ENCODE data around the gene MAP3K2.

- TF ChIP-seq CTCF (conservative IDR thresholded peaks at IDR 0.05; ENCODE audit: low read depth in 2 of 2) (no peak), POLR2AphosphoS5 (IDR thresholded peaks at IDR 0.05; ENCODE audit: low read depth) (no peak), EZH2 (IDR thresholded peaks at IDR 0.05; ENCODE audit: low read depth, unreplicated experiment) (no peak), REST (IDR thresholded peaks at IDR 0.05; ENCODE audit: unreplicated experiment) (no peak), CREB1 (CRISPR knock-in tag; IDR thresholded peaks at IDR 0.05; ENCODE audit: low read depth) (no peak), JUNB (IDR thresholded peaks at IDR 0.05; ENCODE audit: unreplicated experiment) (no peak), ZNF331 (CRISPR knock-in tag; IDR thresholded peaks at IDR 0.05; ENCODE audit: low read depth) (no peak), EZH2phosphoT487 (IDR thresholded peaks at IDR 0.05; ENCODE audit: unreplicated experiment) (no peak), ETS1 (IDR thresholded peaks at IDR 0.05) (no peak), ZNF462 (CRISPR knock-in tag; IDR thresholded peaks at IDR 0.05) (no peak), ZNF114 (CRISPR knock-in tag; IDR thresholded peaks at IDR 0.05) (no peak)
These were observed 19.3 kb upstream of the MAP3K2 start for GRCh38 chr2:127407091-127407490.
